Measurements from ENCODE around the gene HES5. TPM values are rescaled to one million over a fixed set of nuclear protein-coding genes. Genes with fewer than 3 reads are reported as not detected.

Gene HES5
- total and polyA plus RNA-seq, 10 of the 15 experiments (the other 5 are each of a cell fraction or from before 2014, with no cell fraction given): 0.12 to 0.15 TPM; not detected in 8

- Histone ChIP-seq H2AFZ (ENCODE audit: control insufficient read depth, low read depth, low read length) (no peak overlapping the region), H3K27ac (ENCODE audit: control insufficient read depth, insufficient read depth) (no peak overlapping the region), H3K36me3 (ENCODE audit: control insufficient read depth in 2 of 2, insufficient read depth in 2 of 2, low read length in 1 of 2) (no peaks in the 10 kb centered on the region), H3K27me3 (replicated peaks in 1 of 2; ENCODE audit: control insufficient read depth in 2 of 2, insufficient read depth in 2 of 2, low read length in 1 of 2) (no peaks in the 10 kb centered on the region; a peak in 1 of 4 replicates), H3K4me2 (ENCODE audit: control insufficient read depth, insufficient read depth) (no peak overlapping the region), H3K4me1 (ENCODE audit: control insufficient read depth, insufficient read depth, low read length) (peaks cover 7% of the 10 kb centered on the region; the same call in 1 of the 2 replicates), H3K4me3 (no peak overlapping the region), H3K9me3 (replicated peaks; ENCODE audit: control insufficient read depth, insufficient read depth, low read length) (no peaks in the 10 kb centered on the region), H3K79me2 (ENCODE audit: control insufficient read depth, insufficient read depth, low read length) (no peaks in the 10 kb centered on the region), H3K9ac (ENCODE audit: control insufficient read depth, insufficient read depth, low read length) (no peak overlapping the region), H4K20me1 (ENCODE audit: control insufficient read depth, insufficient read depth) (no peaks in the 10 kb centered on the region)
- no peak for DNase-seq (ENCODE audit: low read depth, low spot score)
- ChIA-PET CTCF (interaction anchor here (0.6 to 0.7 kb wide), 2 partner anchors 18 to 46 kb away, joined by 3 read pairs; no protein-coding TSS in a partner anchor), RAD21 (ENCODE audit: unreplicated experiment) (no interaction called here), SMC1A (ENCODE audit: uncharacterized antibody, unreplicated experiment) (no interaction called here), POLR2A (interaction anchor here (1.3 kb wide), 1 partner anchor 16 kb away, joined by 5 read pairs; the partner anchor contains the start of gene PANK4)
- FAIRE-seq: no peak
- TF ChIP-seq SIX5 (IDR thresholded peaks at IDR 0.05; ENCODE audit: low read depth, low read length, severe bottlenecking) (no peak), RCOR1 (conservative IDR thresholded peaks at IDR 0.05; ENCODE audit: low read depth, low read length) (no peak), SPI1 (IDR thresholded peaks at IDR 0.05; ENCODE audit: borderline replicate concordance, insufficient read depth, low read depth, low read length) (no peak), BRCA1 (IDR thresholded peaks at IDR 0.05; ENCODE audit: low read depth, low read length) (no peak), BCL3 (IDR thresholded peaks at IDR 0.05; ENCODE audit: borderline replicate concordance, insufficient read depth, low read depth, low read length, poor library complexity, severe bottlenecking) (no peak), SP1 (IDR thresholded peaks at IDR 0.05; ENCODE audit: low read depth, low read length) (no peak), ZNF592 (IDR thresholded peaks at IDR 0.05) (no peak), ETV6 (conservative IDR thresholded peaks at IDR 0.05 in 1 of 2, IDR thresholded peaks at IDR 0.05 in 1 of 2; ENCODE audit: borderline replicate concordance in 1 of 2, low read depth in 1 of 2) (no peak), ESRRA (IDR thresholded peaks at IDR 0.05; ENCODE audit: low read length) (no peak), FOS (IDR thresholded peaks at IDR 0.05; ENCODE audit: borderline replicate concordance, extremely low read depth, insufficient read length) (no peak), MXI1 (IDR thresholded peaks at IDR 0.05; ENCODE audit: low read depth, low read length) (no peak), MYC (IDR thresholded peaks at IDR 0.05; ENCODE audit: insufficient read depth, insufficient read length, insufficient replicate concordance, low read length, severe bottlenecking) (no peak), ZZZ3 (IDR thresholded peaks at IDR 0.05; ENCODE audit: control insufficient read depth, insufficient read length, low read depth) (no peak)
- ATAC-seq: no peak
- 59% methylated on average over 25 of the region's 25 CpGs for WGBS (ENCODE audit: insufficient coverage, insufficient replicate concordance, low lambda C conversion rate, missing lambda C conversion rate)
- BruUV-seq (replicated peaks): no TSS peak
- intact Hi-C loops (cut with micrococcal nuclease; ENCODE audit: unreplicated experiment): loop anchor here (10.0 kb wide), 1 partner anchor 237 kb away; no protein-coding TSS in a partner anchor
- in situ Hi-C loops (cut with MboI): no loop called here
Observed at GRCh38 chr1:2541619-2542245, 11.7 kb upstream of the HES5 start.
